Heart right ventricle (tissue), 16 donors: ENCODE results near the gene CLMN. TPM values are rescaled to one million over a fixed set of nuclear protein-coding genes. Genes with fewer than 3 reads are reported as not detected.

Experiments used
- ATAC-seq, 8 donors: fragments of 200-7000 bp; cut with Tn5 transposase; one replicate each; pipeline ENCODE4 v1.9.1; 2020; ENCODE audit warnings: mild to moderate bottlenecking in 8 of 8, moderate library complexity in 8 of 8, moderate number of reproducible peaks in 1 of 8
- DNase-seq, 2 donors: peaks; one replicate each; pipeline ENCODE4 v3.0.0-alpha.2; 2020
- H3K27ac ChIP-seq, 10 donors: fragments of 200-600 bp; sonication (generic) in 2 of 10; one replicate each; pipeline versions ENCODE4 v1.5.0 to v1.8.0; 2020 to 2022; ENCODE audit warnings: mild to moderate bottlenecking in 3 of 10
- H3K27me3 ChIP-seq, 7 donors: fragments of 200-600 bp; one replicate each; pipeline ENCODE4 v1.8.0; 2021 to 2022; ENCODE audit warnings: mild to moderate bottlenecking in 2 of 7
- H3K36me3 ChIP-seq, 9 donors: fragments of 200-600 bp; sonication (generic) in 1 of 9; one replicate each; pipeline versions ENCODE4 v1.5.0 to v1.8.0; 2020 to 2022; ENCODE audit warnings: mild to moderate bottlenecking in 2 of 9
- H3K4me1 ChIP-seq, 9 donors: fragments of 200-600 bp; sonication (generic) in 1 of 9; one replicate each; pipeline versions ENCODE4 v1.5.0 to v1.8.0; 2020 to 2022; ENCODE audit warnings: mild to moderate bottlenecking in 4 of 9
- H3K4me3 ChIP-seq, 10 donors: fragments of 200-600 bp; sonication (generic) in 2 of 10; one replicate each; pipeline versions ENCODE4 v1.5.0 to v1.8.0; 2020 to 2022; ENCODE audit warnings: mild to moderate bottlenecking in 7 of 10, moderate library complexity in 2 of 10
- H3K9me3 ChIP-seq, 11 donors: fragments of 200-600 bp in 10 of 11; sonication (generic) in 2 of 11; one replicate each; pipeline versions ENCODE4 v1.5.0 to v1.8.0; 2013 to 2022; ENCODE audit warnings: mild to moderate bottlenecking in 2 of 11, control low read depth in 1 of 11, moderate library complexity in 1 of 11
- WGBS, 2 donors: extraction: QIAGEN DNeasy Blood & Tissue Kit; methylation state at CpG; one replicate each; pipeline ENCODE4 v1.1.7; 2013; ENCODE audit warnings: inconsistent platforms in 1 of 2; 5-methylcytosine and 5-hydroxymethylcytosine counted together
- intact Hi-C, 10 donors: fragments of 100-400 bp; cut with DNase I; formaldehyde crosslinking; loops; one replicate each; pipeline versions ENCODE4 v1.11.1 to v1.14.2; 2022
- polyA plus RNA-seq, 2 donors: library from polyadenylated mRNA; stranded (reverse); fragments of 200-250 nt; gene quantifications; one replicate each; pipeline ENCODE4 v1.2.3, GENCODE V29; 2013
- total RNA-seq, 10 donors: library from RNA; stranded (reverse); fragmentation: NEBNext Ultra II Directional in 3 of 10; extraction: Animal tissue kit (Norgen Biotek cat#: 25700) in 3 of 10; gene quantifications; one replicate each; pipeline versions ENCODE4 v1.2.1 to v1.2.4, GENCODE V29; 2021 to 2023
- TF ChIP-seq, protein P1 (sequence below), 9 donors: fragments of 200-600 bp; sonication (generic) in 2 of 9; IDR thresholded peaks; one replicate each; pipeline versions ENCODE4 v1.5.0 to v1.8.0; 2021 to 2022; ENCODE audit warnings: antibody characterized with exemption in 9 of 9, mild to moderate bottlenecking in 5 of 9, moderate library complexity in 1 of 9
- donor health status: Arrhythmogenic right ventricular cardiomyopathy.
- donor health status: ischemic (EF 13 %, LVEDD 7.1; RV severe dilation, severe dysfunction).
- donor health status: healthy with polysubstance abuse.
- donor health status: DM: no; HTN: yes; CAD: no.
- donor health status: DM: no; HTN: no; CAD: no.
- donor health status: ischemic (EF 25% LVEDD 6.9; RV normal size, moderate dysfunction).
- donor health status: ischemic (EF 25% LVEDD 5.7; RV mildly dilated, moderate dysfunction).
- donor health status: healthy.
- donor health status: DM: yes; HTN: yes; CAD: no.
- donor health status: Ischemic cardiomyopathy.
- donor health status: ischemic (EF 35%, LVEDD 5.7; RV mildly dilated, moderate dysfunction).
- donor health status: nonischemic (EF 11% LVEDD 7.7; RV severe dilation, severe dysfunction).
- donor health status: DM: yes; HTN: yes; CAD: no.
- donor health status: PGD.
- donor health status: ischemic (EF 29% LVEDD 5.4; RV normal size, mild dysfunction).
- donor health status: nonischemic (EF 23%, LVEDD 6.1; RV moderate dilation, normal function).

Gene CLMN
- total and polyA plus RNA-seq, 12 donors, result 2.6 to 14.5 (median 5.9) TPM

DNA sequence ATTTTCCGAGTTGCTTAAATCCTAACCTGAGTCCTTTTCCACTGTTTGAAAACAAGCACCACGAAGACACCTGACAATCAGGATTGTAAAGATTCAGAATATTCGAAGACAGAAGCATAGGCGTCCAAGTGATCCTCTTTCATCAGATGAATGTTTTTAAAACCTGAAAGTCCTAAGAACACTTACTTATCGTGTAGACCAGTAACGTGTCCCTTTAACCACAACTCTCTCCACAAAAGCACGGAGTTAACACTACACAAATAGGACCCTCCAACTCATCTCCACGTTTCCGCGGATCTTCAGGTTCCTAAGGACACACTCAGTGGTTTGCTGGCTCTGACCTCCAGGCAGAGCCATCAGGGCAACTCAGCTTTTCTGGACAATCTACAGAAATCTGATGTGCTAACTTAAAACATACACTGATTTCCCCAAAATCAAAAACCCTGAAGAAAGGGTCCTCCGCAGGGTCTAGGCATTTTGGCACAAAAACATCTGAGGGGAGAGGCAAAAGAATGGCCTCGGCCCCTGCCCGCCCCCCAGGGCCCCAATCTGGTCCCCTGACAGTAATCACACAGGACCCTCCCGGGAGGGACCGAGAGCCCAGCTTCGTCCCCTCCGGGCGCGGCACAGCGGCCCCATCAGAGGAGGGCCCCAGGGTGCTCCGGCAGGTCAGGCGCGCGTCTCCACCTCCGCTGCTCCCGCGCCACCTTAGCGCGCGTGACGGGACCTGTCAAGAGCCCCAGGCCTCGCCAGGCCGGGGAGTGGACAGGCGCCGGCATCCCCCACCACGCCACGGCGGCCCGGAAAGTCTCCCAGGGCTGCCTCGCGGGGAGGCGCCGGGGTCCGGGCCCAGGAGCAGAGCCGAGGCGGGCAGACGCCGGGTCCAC is 163.3 kb downstream of the CLMN start:
- Histone ChIP-seq H3K36me3 (no peaks in the 10 kb centered on the region), H3K4me1 (peaks cover 4 to 58% (median 47%) of the 10 kb centered on the region in 9 donors), H3K4me3 (peak overlapping the region; percentile 35 to 93 (median 86)), H3K27ac (peak overlapping the region; percentile 82 to 96 (median 94)), H3K27me3 (no peaks in the 10 kb centered on the region), H3K9me3 (no peaks in the 10 kb centered on the region)
- TF ChIP-seq, protein P1, sequence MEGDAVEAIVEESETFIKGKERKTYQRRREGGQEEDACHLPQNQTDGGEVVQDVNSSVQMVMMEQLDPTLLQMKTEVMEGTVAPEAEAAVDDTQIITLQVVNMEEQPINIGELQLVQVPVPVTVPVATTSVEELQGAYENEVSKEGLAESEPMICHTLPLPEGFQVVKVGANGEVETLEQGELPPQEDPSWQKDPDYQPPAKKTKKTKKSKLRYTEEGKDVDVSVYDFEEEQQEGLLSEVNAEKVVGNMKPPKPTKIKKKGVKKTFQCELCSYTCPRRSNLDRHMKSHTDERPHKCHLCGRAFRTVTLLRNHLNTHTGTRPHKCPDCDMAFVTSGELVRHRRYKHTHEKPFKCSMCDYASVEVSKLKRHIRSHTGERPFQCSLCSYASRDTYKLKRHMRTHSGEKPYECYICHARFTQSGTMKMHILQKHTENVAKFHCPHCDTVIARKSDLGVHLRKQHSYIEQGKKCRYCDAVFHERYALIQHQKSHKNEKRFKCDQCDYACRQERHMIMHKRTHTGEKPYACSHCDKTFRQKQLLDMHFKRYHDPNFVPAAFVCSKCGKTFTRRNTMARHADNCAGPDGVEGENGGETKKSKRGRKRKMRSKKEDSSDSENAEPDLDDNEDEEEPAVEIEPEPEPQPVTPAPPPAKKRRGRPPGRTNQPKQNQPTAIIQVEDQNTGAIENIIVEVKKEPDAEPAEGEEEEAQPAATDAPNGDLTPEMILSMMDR (IDR thresholded peaks at IDR 0.05), result no peak
- ATAC-seq (peak; percentile 1 to 53 (median 31)), DNase-seq (peak; percentile 28 to 48)
- 2 to 4% methylated on average over 44 to 48 of the region's 48 CpGs for WGBS, 2 donors
- intact Hi-C loops, result loop anchor here in 1 of 10 donors (5.0 kb wide), 1 partner anchor 36 kb away; no protein-coding TSS in a partner anchor

DNA sequence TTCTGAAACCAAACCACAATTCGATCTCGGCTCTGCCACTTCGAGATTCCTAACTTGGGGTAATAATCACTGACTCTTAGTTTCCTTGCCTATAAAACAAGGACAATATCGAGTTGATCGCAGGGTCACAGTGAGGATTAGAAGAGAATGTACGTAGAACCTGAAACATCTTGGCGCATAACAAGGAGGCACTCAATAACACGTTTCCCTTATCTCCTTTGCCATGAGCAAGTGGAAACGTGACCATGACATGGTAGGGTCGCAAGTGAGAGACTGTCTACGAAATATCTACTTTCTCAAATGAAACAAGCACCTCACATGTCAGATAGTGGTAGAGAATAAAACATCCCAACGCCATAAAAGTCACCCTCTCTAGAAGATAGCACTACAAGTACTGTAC is 164.7 kb downstream of the CLMN start:
- Histone ChIP-seq H3K27ac (no peak overlapping the region), H3K36me3 (no peaks in the 10 kb centered on the region), H3K27me3 (no peaks in the 10 kb centered on the region), H3K4me1 (peaks cover 4 to 71% (median 56%) of the 10 kb centered on the region in 9 donors), H3K9me3 (no peaks in the 10 kb centered on the region), H3K4me3 (peak overlapping the region in 5 of 10 donors; percentile 0 to 93 (median 85))
- intact Hi-C loops, result loop anchor here in 1 of 10 donors (5.0 kb wide), 1 partner anchor 37 kb away; no protein-coding TSS in a partner anchor
- TF ChIP-seq, protein P1 (IDR thresholded peaks at IDR 0.05), result no peak
- 83% methylated on average over 12 of the region's 12 CpGs for WGBS, 2 donors
- ATAC-seq, result no peak
- DNase-seq, result no peak

DNA sequence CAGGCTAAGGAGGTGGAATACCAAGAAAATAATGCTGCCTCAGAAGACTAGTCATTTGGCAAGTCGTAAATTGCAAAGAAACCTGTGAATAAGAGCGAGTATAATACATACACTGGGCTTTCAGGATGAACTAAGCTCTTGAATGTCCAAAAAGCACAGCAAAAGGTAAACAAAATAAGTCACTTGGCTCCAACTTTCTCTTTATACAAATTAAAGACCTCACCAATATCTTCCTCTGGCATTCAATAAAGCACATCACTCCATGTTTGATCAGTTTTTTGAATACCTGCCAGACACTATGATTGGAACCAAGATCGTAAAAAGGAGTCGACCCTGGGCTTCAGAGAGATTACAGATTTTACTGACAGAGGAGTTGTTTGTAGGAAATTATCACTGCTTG is 165.8 kb downstream of the CLMN start:
- 75 to 88% methylated on average over 4 of the region's 4 CpGs for WGBS, 2 donors
- Histone ChIP-seq H3K36me3 (no peaks in the 10 kb centered on the region), H3K4me1 (peaks cover 4 to 81% (median 66%) of the 10 kb centered on the region in 9 donors), H3K27ac (no peak overlapping the region), H3K9me3 (no peaks in the 10 kb centered on the region), H3K27me3 (no peaks in the 10 kb centered on the region), H3K4me3 (no peak overlapping the region)
- no peak for ATAC-seq
- TF ChIP-seq, protein P1 (IDR thresholded peaks at IDR 0.05), result no peak
- intact Hi-C loops, result no loop called here
- no peak for DNase-seq

DNA sequence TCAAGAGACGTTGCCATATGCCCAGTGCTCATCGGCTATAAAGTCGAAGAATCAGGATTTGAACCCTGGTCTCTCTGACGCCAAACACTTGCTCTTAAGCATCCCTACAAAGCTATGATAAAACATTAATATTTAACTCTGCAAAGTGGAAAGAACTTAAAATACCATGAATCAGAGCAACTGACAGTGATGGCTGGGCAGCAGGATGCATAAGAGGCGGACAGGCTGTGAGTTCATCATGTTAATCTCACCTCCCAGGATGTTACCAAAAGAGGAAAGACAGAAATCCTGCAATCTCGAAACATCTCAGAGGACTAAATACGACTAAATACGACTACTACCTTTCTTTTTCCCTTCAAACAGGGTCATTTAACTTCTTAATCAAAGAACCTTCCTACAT is 168.1 kb downstream of the CLMN start:
- TF ChIP-seq, protein P1 (IDR thresholded peaks at IDR 0.05), result no peak
- H3K4me3 ChIP-seq, result no peak overlapping the region
- 73 to 79% methylated on average over 8 of the region's 8 CpGs for WGBS, 2 donors
- no peaks in the 10 kb centered on the region for H3K36me3 ChIP-seq
- ATAC-seq, result no peak
- intact Hi-C loops, result no loop called here
- DNase-seq, result no peak
- H3K9me3 ChIP-seq, result no peaks in the 10 kb centered on the region
- peaks cover 0 to 86% (median 73%) of the 10 kb centered on the region in 9 donors for H3K4me1 ChIP-seq
- peak overlapping the region in 1 of 10 donors; percentile 12 for H3K27ac ChIP-seq
- H3K27me3 ChIP-seq, result no peaks in the 10 kb centered on the region
